ENCODE data around the gene AFF3.

GRCh38 chr2:99886418-99886817 is 256.0 kb downstream of the AFF3 start:
- no peak for TF ChIP-seq POLR2A (IDR thresholded peaks at IDR 0.05)
- TF ChIP-seq, protein P1, sequence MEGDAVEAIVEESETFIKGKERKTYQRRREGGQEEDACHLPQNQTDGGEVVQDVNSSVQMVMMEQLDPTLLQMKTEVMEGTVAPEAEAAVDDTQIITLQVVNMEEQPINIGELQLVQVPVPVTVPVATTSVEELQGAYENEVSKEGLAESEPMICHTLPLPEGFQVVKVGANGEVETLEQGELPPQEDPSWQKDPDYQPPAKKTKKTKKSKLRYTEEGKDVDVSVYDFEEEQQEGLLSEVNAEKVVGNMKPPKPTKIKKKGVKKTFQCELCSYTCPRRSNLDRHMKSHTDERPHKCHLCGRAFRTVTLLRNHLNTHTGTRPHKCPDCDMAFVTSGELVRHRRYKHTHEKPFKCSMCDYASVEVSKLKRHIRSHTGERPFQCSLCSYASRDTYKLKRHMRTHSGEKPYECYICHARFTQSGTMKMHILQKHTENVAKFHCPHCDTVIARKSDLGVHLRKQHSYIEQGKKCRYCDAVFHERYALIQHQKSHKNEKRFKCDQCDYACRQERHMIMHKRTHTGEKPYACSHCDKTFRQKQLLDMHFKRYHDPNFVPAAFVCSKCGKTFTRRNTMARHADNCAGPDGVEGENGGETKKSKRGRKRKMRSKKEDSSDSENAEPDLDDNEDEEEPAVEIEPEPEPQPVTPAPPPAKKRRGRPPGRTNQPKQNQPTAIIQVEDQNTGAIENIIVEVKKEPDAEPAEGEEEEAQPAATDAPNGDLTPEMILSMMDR (IDR thresholded peaks at IDR 0.05): no peak
